Epithelial cell of proximal tubule (primary cell): Measurements from ENCODE around the gene PUS3. TPM values are rescaled to one million over a fixed set of nuclear protein-coding genes. Genes with fewer than 3 reads are reported as not detected.
"Not testable (repeated sequence)": the region's sequence is repeated elsewhere in the genome, so short reads cannot be mapped to it uniquely, and the experiment has no call there.

ENCODE experiments used
- DNase-seq: peaks from one replicate; pipeline ENCODE4 v3.0.0-alpha.2; 2011; ENCODE audit warnings: low read depth
- H3K4me3 ChIP-seq: 2 replicates; pipeline ENCODE4 v1.5.1; 2011; ENCODE audit warnings: low read depth, mild to moderate bottlenecking, low read length
- total RNA-seq: library from RNA; depleted of rRNA; stranded (reverse); fragments of >200 nt; gene quantifications from 2 replicates; pipeline ENCODE4 v1.2.3, GENCODE V29; 2015
- TF ChIP-seq, protein P1 (sequence below): conservative IDR thresholded peaks from 2 replicates; pipeline ENCODE4 v1.5.1; 2012; ENCODE audit warnings: low read depth, mild to moderate bottlenecking, low read length

The PUS3 gene
- total RNA-seq, 1 donor from 2014 or later = 7.1 TPM

DNA sequence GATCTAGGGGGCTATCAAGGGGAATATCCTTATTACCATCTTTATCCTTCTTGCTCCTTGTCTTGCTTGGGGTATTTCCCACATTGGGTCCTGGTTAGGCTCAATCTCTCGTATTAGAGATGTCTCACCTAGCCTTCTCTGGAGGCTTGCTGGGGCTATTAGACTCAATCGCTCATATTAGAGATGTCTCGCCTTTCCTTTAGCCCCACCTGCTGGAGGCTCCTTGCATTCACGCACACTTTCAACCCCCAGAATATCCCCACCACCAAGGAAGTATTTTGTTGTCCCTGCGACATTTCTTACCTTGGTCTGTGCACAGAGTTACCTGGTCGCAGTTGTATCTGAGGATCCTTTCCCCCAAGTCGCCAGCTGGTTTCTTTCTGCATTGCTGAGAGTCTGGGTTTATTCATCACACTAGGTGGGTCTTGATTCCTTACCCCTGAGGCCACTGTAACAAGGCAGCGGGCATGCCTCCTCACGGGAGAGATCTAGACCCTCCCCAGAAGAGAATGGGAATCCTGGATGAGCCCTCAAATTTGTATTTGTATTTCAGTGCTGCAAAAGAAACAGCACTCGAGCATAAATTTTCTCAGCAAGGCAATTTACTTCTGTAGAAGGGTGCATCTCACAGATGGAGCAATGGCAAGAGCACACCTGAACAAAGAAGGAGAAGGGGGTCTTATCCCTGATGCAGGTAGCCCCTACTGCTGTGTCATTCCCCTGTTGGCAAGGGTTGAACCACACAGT, 31.4 kb downstream of the PUS3 start:
- TF ChIP-seq, protein P1, sequence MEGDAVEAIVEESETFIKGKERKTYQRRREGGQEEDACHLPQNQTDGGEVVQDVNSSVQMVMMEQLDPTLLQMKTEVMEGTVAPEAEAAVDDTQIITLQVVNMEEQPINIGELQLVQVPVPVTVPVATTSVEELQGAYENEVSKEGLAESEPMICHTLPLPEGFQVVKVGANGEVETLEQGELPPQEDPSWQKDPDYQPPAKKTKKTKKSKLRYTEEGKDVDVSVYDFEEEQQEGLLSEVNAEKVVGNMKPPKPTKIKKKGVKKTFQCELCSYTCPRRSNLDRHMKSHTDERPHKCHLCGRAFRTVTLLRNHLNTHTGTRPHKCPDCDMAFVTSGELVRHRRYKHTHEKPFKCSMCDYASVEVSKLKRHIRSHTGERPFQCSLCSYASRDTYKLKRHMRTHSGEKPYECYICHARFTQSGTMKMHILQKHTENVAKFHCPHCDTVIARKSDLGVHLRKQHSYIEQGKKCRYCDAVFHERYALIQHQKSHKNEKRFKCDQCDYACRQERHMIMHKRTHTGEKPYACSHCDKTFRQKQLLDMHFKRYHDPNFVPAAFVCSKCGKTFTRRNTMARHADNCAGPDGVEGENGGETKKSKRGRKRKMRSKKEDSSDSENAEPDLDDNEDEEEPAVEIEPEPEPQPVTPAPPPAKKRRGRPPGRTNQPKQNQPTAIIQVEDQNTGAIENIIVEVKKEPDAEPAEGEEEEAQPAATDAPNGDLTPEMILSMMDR = peak; percentile 55
- no peak overlapping the region for H3K4me3 ChIP-seq
- no peak for DNase-seq

DNA sequence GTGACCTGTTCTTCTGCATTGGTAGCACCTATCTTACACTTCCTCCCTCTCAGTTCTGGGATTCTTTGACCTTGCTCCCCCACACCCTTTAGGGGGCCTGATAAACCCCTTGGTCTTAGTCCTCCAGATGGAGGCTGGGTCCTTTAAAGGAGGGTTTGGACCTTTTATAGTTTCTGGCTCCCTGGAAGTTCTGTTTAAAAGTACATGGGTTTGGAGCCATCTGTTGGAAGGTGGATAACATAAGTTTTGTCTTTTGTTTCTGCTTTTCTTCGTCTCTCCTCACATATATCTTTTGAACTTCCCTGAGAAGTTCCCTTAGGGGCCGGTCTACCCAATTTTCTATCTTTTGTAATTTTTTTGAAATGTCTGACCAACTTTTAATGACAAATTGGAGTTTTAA, 33.5 kb downstream of the PUS3 start:
- no peak for DNase-seq
- no peak overlapping the region for H3K4me3 ChIP-seq
- TF ChIP-seq, protein P1 = no peak

DNA sequence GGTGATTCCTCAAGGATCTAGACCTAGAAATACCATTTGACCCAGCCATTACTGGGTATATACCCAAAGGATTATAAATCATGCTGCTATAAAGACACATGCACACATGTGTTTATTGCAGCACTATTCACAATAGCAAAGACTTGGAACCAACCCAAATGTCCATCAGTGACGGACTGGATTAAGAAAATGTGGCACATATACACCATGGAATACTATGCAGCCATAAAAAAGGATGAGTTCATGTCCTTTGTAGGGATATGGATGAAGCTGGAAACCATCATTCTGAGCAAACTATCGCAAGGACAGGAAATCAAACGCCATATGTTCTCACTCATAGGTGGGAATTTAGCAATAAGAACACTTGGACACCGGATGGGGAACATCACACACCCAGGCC, 37.7 kb downstream of the PUS3 start:
- DNase-seq = not testable (repeated sequence)

DNA sequence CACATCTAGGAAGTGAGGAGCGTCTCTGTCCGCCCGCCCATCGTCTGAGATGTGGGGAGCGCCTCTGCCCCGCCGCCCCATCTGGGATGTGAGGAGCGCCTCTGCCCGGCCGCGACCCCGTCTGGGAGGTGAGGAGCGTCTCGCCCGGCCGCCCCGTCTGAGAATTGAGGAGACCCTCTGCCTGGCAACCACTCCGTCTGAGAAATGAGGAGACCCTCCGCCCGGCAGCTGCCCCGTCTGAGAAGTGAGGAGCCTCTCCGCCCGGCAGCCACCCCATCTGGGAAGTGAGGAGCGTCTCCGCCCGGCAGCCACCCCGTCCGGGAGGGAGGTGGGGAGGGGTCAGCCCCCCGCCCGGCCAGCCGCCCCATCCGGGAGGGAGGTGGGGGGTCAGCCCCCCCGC, 40.2 kb downstream of the PUS3 start:
- not testable (repeated sequence) for H3K4me3 ChIP-seq, DNase-seq

More for the DNA sequence above, 37.7 kb downstream of the PUS3 start:
- not testable (repeated sequence) for H3K4me3 ChIP-seq

DNA sequence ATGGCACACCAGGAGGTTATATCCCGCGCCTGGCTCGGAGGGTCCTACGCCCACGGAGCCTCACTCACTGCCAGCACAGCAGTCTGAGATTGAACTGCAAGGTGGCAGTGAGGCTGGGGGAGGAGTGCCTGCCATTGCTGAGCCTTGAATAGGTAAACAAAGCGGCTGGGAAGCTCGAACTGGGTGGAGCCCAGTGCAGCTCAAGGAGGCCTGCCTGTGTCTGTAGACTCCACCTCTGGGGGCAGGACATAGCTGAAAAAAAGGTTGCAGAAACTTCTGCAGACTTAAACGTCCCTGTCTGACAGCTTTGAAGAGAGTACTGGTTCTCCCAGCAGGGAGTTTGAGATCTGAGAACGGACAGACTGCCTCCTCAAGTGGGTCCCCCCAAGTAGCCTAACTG, 45.3 kb downstream of the PUS3 start:
- not testable (repeated sequence) for DNase-seq

DNA sequence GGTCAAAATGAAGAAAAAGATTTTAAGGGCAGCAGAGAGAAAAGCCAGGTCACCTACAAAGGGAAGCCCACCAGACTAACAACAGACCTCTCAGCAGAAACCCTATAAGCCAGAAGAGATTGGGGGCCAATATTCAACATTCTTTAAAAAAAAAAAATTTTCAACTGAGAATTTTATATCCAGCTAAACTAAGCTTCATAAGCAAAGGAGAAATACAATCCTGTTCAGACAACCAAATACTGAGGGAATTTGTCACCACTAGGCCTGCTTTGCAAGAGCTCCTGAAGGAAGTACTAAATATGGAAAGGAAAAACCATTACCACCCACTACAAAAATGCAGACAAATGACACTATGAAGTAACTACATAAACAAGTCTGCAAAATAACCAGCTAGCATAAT, 56.8 kb downstream of the PUS3 start:
- H3K4me3 ChIP-seq = no peak overlapping the region
- DNase-seq = no peak
- TF ChIP-seq, protein P1 = no peak

More for the DNA sequence above, 45.3 kb downstream of the PUS3 start:
- H3K4me3 ChIP-seq = not testable (repeated sequence)

Other genes starting within 250 kb of the PUS3 start
- not detected in 2 replicates for gene ACRV1, start 222.4 kb downstream of the PUS3 start, total RNA-seq
- not detected in 2 replicates for gene PATE1, start 156.9 kb downstream of the PUS3 start, total RNA-seq
- 0.07 TPM in 1 of 2 replicates, not detected in the other for gene PATE2, start 124.4 kb downstream of the PUS3 start, total RNA-seq
- gene PATE3, start 115.1 kb downstream of the PUS3 start, total RNA-seq = not detected in 2 replicates
- gene PATE4, start 69.9 kb downstream of the PUS3 start, total RNA-seq = not detected in 2 replicates
- 9.3 and 11.3 TPM in 2 replicates for gene HYLS1, start 15.5 kb downstream of the PUS3 start, total RNA-seq
- gene DDX25, start 1.3 kb upstream of the PUS3 start, total RNA-seq = 0.14 TPM in 1 of 2 replicates, not detected in the other
- gene VSIG10L2, start 42.8 kb upstream of the PUS3 start, total RNA-seq = not detected in 2 replicates
- gene CDON, start 159.7 kb upstream of the PUS3 start, total RNA-seq = 3.3 and 4.9 TPM in 2 replicates